ENCODE data around the gene SPRN.

DNA sequence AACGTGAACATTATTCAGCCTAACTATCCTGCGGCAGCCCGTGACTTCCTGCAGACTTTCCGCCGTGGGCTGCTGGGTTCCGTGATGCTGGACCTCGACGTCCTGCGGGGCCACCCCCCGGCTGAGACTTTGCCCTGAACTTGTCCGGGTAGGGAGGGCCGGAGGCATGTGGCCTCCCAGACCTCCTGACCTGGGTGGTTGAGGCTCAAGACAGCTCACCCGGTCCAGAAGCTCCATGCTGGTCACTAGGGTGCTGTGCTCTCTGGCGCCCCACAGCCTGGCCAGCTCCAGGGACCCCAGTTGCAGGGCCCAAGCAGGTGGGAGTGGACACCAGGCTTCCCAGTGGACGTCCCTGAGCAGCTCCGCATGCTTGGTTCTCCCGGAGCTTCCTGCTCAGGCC lies 4.4 kb downstream of the SPRN start:
- TF ChIP-seq GATA2 (IDR thresholded peaks at IDR 0.05; ENCODE audit: low read depth, low read length) (no peak), GATA3 (IDR thresholded peaks at IDR 0.05; ENCODE audit: low read depth, low read length) (no peak)

Measured in SH-SY5Y (cell line).